HK-2 (cell line): ENCODE measurements around the gene PIGK.
A peak's percentile ranks its signal among the peaks of the same experiment; 100 is the strongest.
"Not testable (repeated sequence)": the region's sequence is repeated elsewhere in the genome, so short reads cannot be mapped to it uniquely, and the experiment has no call there.

ENCODE experiments used
- DNase-seq: peaks from one replicate; pipeline ENCODE4 v3.0.0-alpha.2; 2018; ENCODE audit not compliant: unreplicated experiment

Gene PIGK

GRCh38 chr1:77219166-77219887 is at the start of gene PIGK:
PIGK (minus strand) TSS chr1:77219430; CDS start chr1:77219402, 28 bp downstream.
- DNase-seq: peak; percentile 90

DNA sequence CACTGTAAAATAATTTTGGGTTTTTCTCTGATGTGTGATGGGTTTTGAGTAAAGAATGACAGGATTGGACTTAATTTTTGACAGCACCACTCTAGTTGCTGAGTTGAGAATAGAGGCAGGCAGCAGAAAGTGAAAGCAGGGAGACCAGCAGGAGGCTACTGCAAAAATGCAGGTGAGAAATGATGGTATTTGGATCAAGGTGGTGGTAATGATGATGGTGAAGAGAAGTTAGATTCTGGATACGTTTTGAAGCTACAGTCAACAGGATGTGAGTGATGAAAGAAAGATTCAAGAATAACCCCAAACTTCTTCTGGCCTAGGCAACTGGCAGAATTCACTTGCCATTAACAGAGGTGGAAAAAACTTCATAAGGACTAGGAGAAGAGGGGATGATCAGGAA is 47.8 kb upstream of the PIGK start:
- no peak for DNase-seq

DNA sequence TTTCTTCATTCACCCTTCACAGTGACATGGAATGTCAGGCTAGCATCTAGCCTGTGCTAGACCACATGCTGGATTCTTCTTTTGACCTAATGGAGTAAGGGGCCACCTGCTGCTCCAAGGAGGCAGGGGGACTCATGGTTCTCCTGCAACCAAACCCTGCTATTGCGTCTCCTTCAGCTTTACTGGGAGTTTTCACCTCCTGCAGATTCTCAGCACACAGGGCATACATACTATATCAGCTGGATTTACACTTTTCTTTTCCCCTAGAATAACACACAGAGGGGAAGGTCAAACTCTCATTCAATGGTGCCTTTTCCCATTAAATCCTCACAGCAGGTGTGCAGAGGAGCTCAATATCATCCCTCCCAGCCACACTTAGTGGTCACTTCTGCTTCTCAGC is 46.0 kb upstream of the PIGK start:
- no peak for DNase-seq

GRCh38 chr1:77263708-77264107 is 44.5 kb upstream of the PIGK start:
- DNase-seq: no peak

- DNase-seq: no peak
These were observed 34.0 kb upstream of the PIGK start for GRCh38 chr1:77253211-77253610.

- no peak for DNase-seq
These were observed 30.9 kb upstream of the PIGK start for GRCh38 chr1:77250126-77250525.

DNA sequence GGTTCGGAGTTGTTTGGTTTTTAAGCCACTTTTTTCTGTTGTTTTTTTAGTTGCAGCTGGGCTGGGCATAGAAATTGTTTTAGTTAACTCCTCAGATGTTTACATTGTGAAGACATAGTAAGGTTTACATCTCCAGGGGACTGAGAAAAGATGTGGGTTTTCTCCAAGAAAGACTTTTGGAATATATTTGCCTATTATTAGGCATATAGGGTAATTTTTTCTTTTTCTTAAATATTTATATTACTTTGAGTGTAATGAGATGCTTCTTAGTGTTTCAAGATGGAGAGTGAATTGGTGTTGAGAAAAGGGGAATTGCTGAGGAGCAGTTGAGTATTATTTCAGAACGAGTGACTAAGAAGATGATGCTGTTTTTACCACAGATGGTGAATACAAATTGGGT is 26.6 kb upstream of the PIGK start:
- no peak for DNase-seq

DNA sequence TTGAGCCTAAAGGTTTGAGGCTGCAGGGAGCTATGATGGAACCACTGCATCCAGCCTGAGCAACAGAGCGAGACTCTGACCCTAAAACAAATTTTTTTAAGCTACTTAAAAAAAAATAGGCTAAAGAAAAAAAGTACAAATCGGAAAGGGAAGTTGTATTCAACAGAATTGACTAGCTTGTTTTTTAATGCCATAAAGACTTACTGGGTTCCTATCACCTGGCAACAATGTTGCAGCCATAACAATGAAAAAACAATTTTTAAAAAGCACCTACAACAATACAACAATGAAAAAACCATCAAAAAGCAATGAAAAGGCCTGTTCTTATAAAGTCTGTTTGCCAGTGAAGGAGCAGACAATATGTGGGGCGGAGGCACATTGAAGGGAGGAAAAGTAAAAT is 20.1 kb upstream of the PIGK start:
- no peak for DNase-seq

DNA sequence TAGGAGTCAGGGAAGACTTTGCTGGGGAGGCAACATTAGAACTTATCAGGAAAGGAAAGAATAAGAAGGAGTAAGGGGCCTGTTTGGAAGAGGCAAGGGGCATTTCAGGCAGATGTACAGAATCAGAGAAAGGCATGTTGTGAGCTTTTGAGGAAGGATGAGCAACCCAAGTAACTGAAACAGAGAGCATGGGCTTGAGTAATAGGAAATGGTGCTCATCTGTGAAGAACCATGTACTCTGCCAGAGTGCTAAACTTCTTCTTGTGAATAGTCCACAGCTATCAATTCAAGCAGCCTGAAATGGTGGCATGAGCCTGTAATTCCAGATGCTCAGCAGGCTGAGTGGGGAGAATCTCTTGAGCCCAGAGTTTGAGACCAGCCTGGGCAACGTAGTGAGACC is 19.2 kb upstream of the PIGK start:
- DNase-seq: no peak

DNA sequence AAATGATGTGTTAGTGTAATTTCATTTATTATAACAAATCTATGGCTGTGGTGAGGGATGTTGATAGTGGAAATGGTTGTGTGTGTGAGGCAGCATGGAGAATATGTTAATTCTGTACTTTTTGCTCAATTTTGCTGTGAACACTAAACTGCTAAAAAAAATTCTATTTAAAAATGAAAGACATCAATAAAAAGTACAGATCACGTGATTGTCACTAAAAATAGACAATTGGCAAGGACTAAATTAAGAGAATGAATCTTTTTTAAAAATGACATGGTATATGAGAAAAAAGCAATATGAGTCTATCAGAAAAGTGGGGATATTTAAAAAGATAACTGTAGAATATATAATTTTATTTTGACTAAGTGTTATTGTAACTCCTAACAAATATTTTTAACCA is 15.7 kb upstream of the PIGK start:
- no peak for DNase-seq

- no peak for DNase-seq
These were observed 14.9 kb upstream of the PIGK start for GRCh38 chr1:77234096-77234495.

GRCh38 chr1:77232829-77233228 is 13.6 kb upstream of the PIGK start:
- no peak for DNase-seq

DNA sequence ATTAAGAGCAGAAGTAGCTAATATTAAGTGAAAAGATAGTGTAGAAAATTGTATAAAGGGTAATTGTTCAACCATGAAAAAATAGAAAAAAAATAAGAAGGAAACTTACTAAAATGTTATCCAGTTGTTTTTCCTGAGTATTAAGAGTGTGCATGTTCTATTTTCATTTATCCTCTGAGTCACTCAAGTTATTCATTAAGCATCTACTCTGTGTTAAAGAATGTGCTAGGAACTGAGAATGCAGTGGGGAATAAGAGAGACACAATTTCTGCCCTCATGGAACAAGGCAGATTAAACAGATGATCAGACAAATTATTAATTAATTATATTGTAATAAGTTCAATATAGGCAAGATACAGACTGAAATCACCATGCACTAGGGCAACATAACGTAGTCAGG is 10.8 kb upstream of the PIGK start:
- DNase-seq: no peak

- no peak for DNase-seq
These were observed 9.6 kb upstream of the PIGK start for GRCh38 chr1:77228836-77229235.

GRCh38 chr1:77227381-77227780 is 8.2 kb upstream of the PIGK start:
- DNase-seq: no peak

DNA sequence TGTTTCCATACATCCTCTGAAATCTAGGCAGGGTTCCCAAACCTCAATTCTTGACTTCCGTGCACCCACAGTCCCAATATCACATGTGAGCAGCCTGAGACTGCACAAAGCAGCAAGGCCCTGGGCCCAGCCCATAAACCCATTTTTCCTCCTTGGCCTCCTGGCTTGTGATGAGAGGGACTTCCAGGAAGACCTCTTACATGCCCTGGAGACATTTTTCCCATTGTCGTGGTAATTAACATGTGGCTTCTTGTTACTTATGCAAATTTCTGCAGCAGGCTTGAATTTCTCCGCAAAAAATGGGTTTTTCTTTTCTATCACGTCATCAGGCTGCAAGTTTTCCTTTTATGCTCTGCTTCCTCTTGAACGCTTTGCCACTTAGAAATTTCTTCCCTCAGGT is 3.3 kb upstream of the PIGK start:
- DNase-seq: no peak

- no peak for DNase-seq
These were observed 1.6 kb upstream of the PIGK start for GRCh38 chr1:77220687-77221463.

DNA sequence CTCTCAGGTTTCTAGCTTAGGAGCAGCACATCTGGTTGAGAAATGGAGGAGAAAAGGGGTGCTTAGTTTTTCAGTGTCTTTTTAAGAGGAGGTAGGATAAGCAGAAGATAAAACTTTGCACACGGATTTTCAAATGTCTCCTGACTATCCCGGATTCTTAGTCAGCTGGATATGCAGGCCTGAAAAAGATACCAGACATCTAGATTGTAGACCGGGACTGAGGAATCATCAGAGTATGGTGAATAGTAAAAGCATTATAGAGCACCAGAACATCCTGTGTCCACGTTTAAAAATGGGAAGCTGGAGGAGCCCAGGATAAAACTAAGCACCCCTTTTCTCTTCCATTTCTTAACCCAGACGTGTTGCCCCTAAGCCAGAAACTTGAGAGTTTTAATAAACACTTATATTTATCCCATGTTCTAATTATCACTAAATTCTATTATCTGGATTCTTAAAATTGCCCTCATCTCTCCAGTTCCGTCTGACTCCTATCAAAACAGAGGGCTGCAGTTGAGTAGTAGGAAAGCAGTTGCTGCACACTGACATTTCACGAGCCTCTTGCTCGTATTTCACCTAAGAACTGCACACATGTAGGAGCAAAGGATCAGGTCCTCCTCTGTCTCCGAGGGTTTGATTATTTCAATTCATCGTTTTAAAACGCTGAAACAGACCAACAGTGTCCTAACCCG is 609 bp downstream of the PIGK start:
- no peak for DNase-seq

DNA sequence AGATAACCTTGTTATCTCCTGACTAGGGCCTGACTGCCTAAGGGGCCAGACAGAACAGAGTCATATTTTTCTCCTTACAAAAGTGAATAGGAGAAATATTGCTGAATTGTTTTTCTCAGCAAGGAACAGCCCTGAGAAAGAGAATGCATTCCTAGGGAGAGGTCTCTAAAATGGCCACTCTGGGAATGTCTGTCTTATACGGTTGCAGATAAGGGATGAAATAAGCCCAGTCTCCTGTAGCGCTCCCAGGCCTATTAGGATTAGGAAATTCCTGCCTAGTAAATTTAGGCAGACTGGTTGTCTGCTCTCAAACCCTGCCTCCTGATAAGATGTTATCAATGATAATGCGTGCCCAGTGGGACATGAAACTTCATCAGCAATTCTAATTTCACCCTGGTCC is 15.2 kb downstream of the PIGK start:
- not testable (repeated sequence) for DNase-seq

- DNase-seq: no peak
These were observed 16.5 kb downstream of the PIGK start for GRCh38 chr1:77202751-77203150.

GRCh38 chr1:77200806-77201205 is 18.4 kb downstream of the PIGK start:
- DNase-seq: no peak

DNA sequence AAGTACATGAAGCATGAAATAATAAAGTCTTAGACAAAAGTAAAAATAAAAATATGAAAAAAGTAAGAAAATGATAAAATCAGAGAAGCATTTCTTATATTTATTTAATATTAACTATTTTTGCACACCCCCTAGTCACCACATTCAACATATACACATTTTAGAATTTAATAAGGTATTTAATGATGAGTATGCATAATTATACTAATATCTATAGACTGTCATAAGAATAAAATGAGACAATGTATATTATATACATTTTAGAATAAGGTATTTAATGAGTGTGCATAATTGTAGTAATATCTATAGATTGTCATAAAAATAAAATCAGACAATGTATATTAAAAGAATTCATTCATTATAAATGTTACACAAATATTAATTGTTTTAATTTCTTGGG is 18.9 kb downstream of the PIGK start:
- DNase-seq: no peak

- no peak for DNase-seq
These were observed 21.9 kb downstream of the PIGK start for GRCh38 chr1:77197351-77197750.
